Neural progenitor cell (in vitro differentiated cells): ENCODE results near the gene JAG1. TPM values are rescaled to one million over a fixed set of nuclear protein-coding genes. Genes with fewer than 3 reads are reported as not detected.

Experiments used
- DNase-seq: peaks from one replicate; pipeline ENCODE4 v3.0.0-alpha.2; 2016; ENCODE audit warnings: low spot score
- H2AFZ ChIP-seq: fragments of 200-600 bp; sonication (generic); replicated peaks from 2 replicates; pipeline ENCODE4 v1.6.1; 2016; ENCODE audit warnings: antibody characterized with exemption
- H3F3A ChIP-seq: fragments of 200-600 bp; sonication (generic); 2 replicates; pipeline ENCODE4 v1.6.1; 2016; ENCODE audit warnings: antibody characterized with exemption, low read depth
- H3K27ac ChIP-seq: fragments of 200-600 bp; sonication (generic); 2 replicates; pipeline ENCODE4 v1.5.1; 2016; ENCODE audit warnings: mild to moderate bottlenecking
- H3K27me3 ChIP-seq: fragments of 200-600 bp; sonication (generic); 2 replicates; pipeline ENCODE4 v1.6.1; 2016; ENCODE audit warnings: mild to moderate bottlenecking, moderate library complexity
- H3K36me3 ChIP-seq: fragments of 200-600 bp; sonication (generic); 2 replicates; pipeline ENCODE4 v1.5.1; 2016
- H3K4me1 ChIP-seq: fragments of 200-600 bp; sonication (generic); 2 replicates; pipeline ENCODE4 v1.6.1; 2016; ENCODE audit warnings: mixed run types
- H3K4me2 ChIP-seq: fragments of 200-600 bp; sonication (generic); 2 replicates; pipeline ENCODE4 v1.6.1; 2016
- H3K4me3 ChIP-seq: fragments of 200-600 bp; sonication (generic); 2 replicates; pipeline ENCODE4 v1.5.1; 2016
- H3K79me2 ChIP-seq: fragments of 200-600 bp; sonication (generic); 2 replicates; pipeline ENCODE4 v1.6.1; 2016; ENCODE audit warnings: low read depth
- H3K9ac ChIP-seq: fragments of 200-600 bp; sonication (generic); 2 replicates; pipeline ENCODE4 v1.6.1; 2016
- H3K9me3 ChIP-seq: fragments of 200-600 bp; sonication (generic); 2 replicates; pipeline ENCODE4 v1.5.1; 2016; ENCODE audit warnings: low read depth
- H4K20me1 ChIP-seq: fragments of 200-600 bp; sonication (generic); 2 replicates; pipeline ENCODE4 v1.6.1; 2016; ENCODE audit warnings: low read depth
- H3K27ac Mint-ChIP-seq: 3 replicates; pipeline ENCODE4 v1.8.0; 2021; ENCODE audit warnings: mixed read lengths
- H3K27me3 Mint-ChIP-seq: 2 replicates; pipeline ENCODE4 v1.8.0; 2022; ENCODE audit warnings: low read depth, mild to moderate bottlenecking, inconsistent platforms, moderate library complexity, mixed read lengths; ENCODE audit not compliant: insufficient read depth
- H3K36me3 Mint-ChIP-seq: 3 replicates; pipeline ENCODE4 v1.8.0; 2021; ENCODE audit warnings: mixed read lengths
- H3K4me1 Mint-ChIP-seq: 3 replicates; pipeline ENCODE4 v1.8.0; 2021; ENCODE audit warnings: mixed read lengths
- H3K4me3 Mint-ChIP-seq: 3 replicates; pipeline ENCODE4 v1.8.0; 2021; ENCODE audit warnings: mild to moderate bottlenecking, moderate library complexity, mixed read lengths
- H3K9me3 Mint-ChIP-seq: 3 replicates; pipeline ENCODE4 v1.8.0; 2020; ENCODE audit warnings: mixed read lengths
- CTCF ChIP-seq: fragments of 200-600 bp; sonication (generic); IDR thresholded peaks from 2 replicates; pipeline ENCODE4 v1.5.1; 2017; ENCODE audit warnings: antibody characterized with exemption, mild to moderate bottlenecking
- EZH2 ChIP-seq: fragments of 200-600 bp; sonication (generic); IDR thresholded peaks from 2 replicates; pipeline ENCODE4 v1.6.1; 2017; ENCODE audit warnings: antibody characterized with exemption, mild to moderate bottlenecking, moderate library complexity
- EZH2phosphoT487 ChIP-seq: fragments of 200-600 bp; sonication (generic); IDR thresholded peaks from 2 replicates; pipeline ENCODE4 v1.6.1; 2017; ENCODE audit warnings: antibody characterized with exemption
- total RNA-seq: library from RNA; depleted of rRNA; stranded (reverse); fragments of >200 nt; gene quantifications from 2 replicates; pipeline ENCODE4 v1.2.3, GENCODE V29; 2015; ENCODE audit warnings: low replicate concordance

The JAG1 gene
- total RNA-seq, 1 donor from 2014 or later, result 129 TPM

- no peaks in the 10 kb centered on the region for H3K79me2 ChIP-seq
- no peak overlapping the region for H3K9ac ChIP-seq
- H2AFZ ChIP-seq, result no peak overlapping the region
- H3K4me1 Mint-ChIP-seq, result peaks cover 18% of the 10 kb centered on the region
- H3K4me2 ChIP-seq, result peak overlapping the region; percentile 63
- peak; percentile 86 for DNase-seq
- peaks cover 4% of the 10 kb centered on the region for H3K27me3 ChIP-seq
- no peak overlapping the region for H3K4me3 ChIP-seq
- H3K36me3 ChIP-seq, result no peaks in the 10 kb centered on the region
- H3F3A ChIP-seq, result peaks cover 6% of the 10 kb centered on the region
- no peaks in the 10 kb centered on the region for H4K20me1 ChIP-seq
- no peaks in the 10 kb centered on the region for H3K36me3 Mint-ChIP-seq
- no peak overlapping the region for H3K27ac ChIP-seq
- peaks cover 3% of the 10 kb centered on the region for H3K9me3 Mint-ChIP-seq
- H3K9me3 ChIP-seq, result no peaks in the 10 kb centered on the region
- no peak overlapping the region for H3K27ac Mint-ChIP-seq
- no peak overlapping the region for H3K4me3 Mint-ChIP-seq
- H3K4me1 ChIP-seq, result peaks cover 19% of the 10 kb centered on the region
- H3K27me3 Mint-ChIP-seq, result peaks cover 2% of the 10 kb centered on the region
- TF ChIP-seq EZH2phosphoT487, result peak; percentile 99
- no peak for TF ChIP-seq EZH2
Observed at GRCh38 chr20:10708351-10709185, 34.8 kb upstream of the JAG1 start.

GRCh38 chr20:10707791-10708190, 34.0 kb upstream of the JAG1 start:
- Histone ChIP-seq H3K36me3 (no peaks in the 10 kb centered on the region), H3K27ac (peak overlapping the region; percentile 47)

GRCh38 chr20:10707068-10707467, 33.3 kb upstream of the JAG1 start:
- Mint-ChIP-seq H3K9me3 (peaks cover 3% of the 10 kb centered on the region), H3K4me1 (peaks cover 15% of the 10 kb centered on the region), H3K36me3 (no peaks in the 10 kb centered on the region), H3K4me3 (no peak overlapping the region), H3K27me3 (no peaks in the 10 kb centered on the region), H3K27ac (no peak overlapping the region)
- H3K9me3 ChIP-seq, result no peaks in the 10 kb centered on the region
- no peak overlapping the region for H3K27ac ChIP-seq
- no peaks in the 10 kb centered on the region for H3K36me3 ChIP-seq
- DNase-seq, result no peak
- H3K27me3 ChIP-seq, result peaks cover 4% of the 10 kb centered on the region
- no peak overlapping the region for H3K9ac ChIP-seq
- no peaks in the 10 kb centered on the region for H3K79me2 ChIP-seq
- H2AFZ ChIP-seq, result no peak overlapping the region
- H4K20me1 ChIP-seq, result no peaks in the 10 kb centered on the region
- no peak for TF ChIP-seq EZH2phosphoT487
- TF ChIP-seq EZH2, result no peak
- TF ChIP-seq CTCF, result no peak
- no peak overlapping the region for H3K4me3 ChIP-seq
- peaks cover 6% of the 10 kb centered on the region for H3F3A ChIP-seq
- peaks cover 19% of the 10 kb centered on the region for H3K4me1 ChIP-seq
- H3K4me2 ChIP-seq, result no peak overlapping the region

More at GRCh38 chr20:10707791-10708190, 34.0 kb upstream of the JAG1 start:
- Mint-ChIP-seq H3K36me3 (no peaks in the 10 kb centered on the region), H3K27me3 (no peaks in the 10 kb centered on the region), H3K4me1 (peaks cover 18% of the 10 kb centered on the region), H3K4me3 (no peak overlapping the region), H3K27ac (no peak overlapping the region), H3K9me3 (peaks cover 3% of the 10 kb centered on the region)
- peak overlapping the region; percentile 20 for H3K4me3 ChIP-seq
- no peak for DNase-seq
- H3K4me1 ChIP-seq, result peaks cover 19% of the 10 kb centered on the region
- H3F3A ChIP-seq, result peaks cover 6% of the 10 kb centered on the region
- H3K79me2 ChIP-seq, result no peaks in the 10 kb centered on the region
- no peak for TF ChIP-seq CTCF
- TF ChIP-seq EZH2phosphoT487, result no peak
- TF ChIP-seq EZH2, result no peak
- no peak overlapping the region for H3K9ac ChIP-seq
- no peaks in the 10 kb centered on the region for H4K20me1 ChIP-seq
- H2AFZ ChIP-seq, result no peak overlapping the region
- peak overlapping the region; percentile 63 for H3K4me2 ChIP-seq
- no peaks in the 10 kb centered on the region for H3K9me3 ChIP-seq
- H3K27me3 ChIP-seq, result peaks cover 4% of the 10 kb centered on the region

- Mint-ChIP-seq H3K27me3 (no peaks in the 10 kb centered on the region), H3K36me3 (no peaks in the 10 kb centered on the region)
Observed at GRCh38 chr20:10706460-10706811, 32.6 kb upstream of the JAG1 start.

More at GRCh38 chr20:10706460-10706811, 32.6 kb upstream of the JAG1 start:
- H3K4me1 ChIP-seq, result peaks cover 19% of the 10 kb centered on the region
- H3K4me3 Mint-ChIP-seq, result no peak overlapping the region
- H3K79me2 ChIP-seq, result no peaks in the 10 kb centered on the region
- H3F3A ChIP-seq, result peaks cover 6% of the 10 kb centered on the region
- no peak for DNase-seq
- no peak overlapping the region for H3K27ac ChIP-seq
- no peaks in the 10 kb centered on the region for H3K9me3 ChIP-seq
- H3K4me3 ChIP-seq, result no peak overlapping the region
- H3K9ac ChIP-seq, result no peak overlapping the region
- peaks cover 10% of the 10 kb centered on the region for H3K4me1 Mint-ChIP-seq
- H3K4me2 ChIP-seq, result no peak overlapping the region
- TF ChIP-seq EZH2phosphoT487, result no peak
- TF ChIP-seq CTCF, result no peak
- TF ChIP-seq EZH2, result no peak
- no peaks in the 10 kb centered on the region for H4K20me1 ChIP-seq
- no peaks in the 10 kb centered on the region for H3K36me3 ChIP-seq
- no peak overlapping the region for H2AFZ ChIP-seq
- no peak overlapping the region for H3K27ac Mint-ChIP-seq
- peaks cover 4% of the 10 kb centered on the region for H3K27me3 ChIP-seq
- peaks cover 3% of the 10 kb centered on the region for H3K9me3 Mint-ChIP-seq
